D341Med (cell line): Measurements from ENCODE around the gene OR10A3.

Source experiments
- DNase-seq: peaks from one replicate; pipeline ENCODE4 v3.0.0; 2012; ENCODE audit warnings: low spot score

OR10A3 gene

DNA sequence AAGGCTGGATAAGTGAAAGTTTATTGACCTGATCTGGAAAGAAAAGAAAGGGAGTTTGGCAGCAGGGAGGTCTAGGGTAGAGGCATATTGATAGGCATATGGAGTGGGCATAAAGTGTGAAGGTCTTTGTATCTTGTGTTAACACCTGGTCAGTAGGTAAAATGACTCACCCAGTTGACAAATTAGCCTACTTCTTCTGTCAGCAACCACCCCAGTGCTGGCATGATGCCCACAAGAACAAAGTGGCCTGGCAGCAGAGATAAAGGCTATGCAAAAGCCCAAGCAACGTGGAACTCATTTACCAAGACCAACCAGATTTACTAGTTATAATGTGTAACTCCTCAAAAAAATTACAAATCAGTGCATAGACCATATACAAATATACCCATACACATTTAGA, 4.9 kb downstream of the OR10A3 start:
- no peak for DNase-seq

DNA sequence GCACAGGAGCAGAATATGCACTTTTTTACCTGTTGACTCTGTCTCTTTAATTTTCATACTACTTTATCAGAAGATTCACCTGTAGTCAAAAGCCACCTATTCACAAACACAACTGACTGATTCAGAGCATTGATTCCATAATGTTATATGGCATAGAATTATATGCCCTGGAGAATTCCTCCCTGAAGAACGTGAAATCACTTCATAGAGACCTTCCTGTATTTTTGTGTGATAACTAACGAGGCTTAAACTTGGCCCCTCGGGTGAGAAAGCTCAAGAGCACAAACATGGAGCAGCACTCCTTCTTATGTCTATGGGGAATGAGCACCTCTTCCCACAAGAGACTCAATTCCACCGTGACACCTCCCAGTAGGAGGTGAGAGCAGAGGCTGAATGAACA, 10.3 kb downstream of the OR10A3 start, which contains the start of gene OR10A6:
Gene OR10A6 (minus strand): TSS at position 101 of the 400 bp plus-strand sequence. CDS start 2,606 bp downstream, outside the sequence.
- no peak for DNase-seq

DNA sequence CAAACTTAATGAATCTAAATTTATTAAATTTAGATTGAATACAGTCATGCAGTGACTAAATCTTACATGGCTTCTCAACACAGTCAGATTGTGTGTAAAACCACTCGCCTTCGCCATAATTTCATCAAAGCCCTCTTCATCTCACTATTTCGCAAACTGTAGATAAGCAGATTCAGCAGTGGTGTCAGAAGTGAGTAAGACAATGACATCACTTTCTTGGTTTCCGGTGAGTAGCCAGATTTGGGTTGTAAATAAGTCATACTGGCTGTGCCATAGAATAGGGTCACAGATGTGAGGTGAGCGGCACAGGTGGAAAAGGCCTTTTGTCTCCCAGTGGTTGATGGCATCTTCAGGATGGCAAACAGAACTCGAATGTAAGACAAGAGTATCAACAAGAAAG, 13.9 kb downstream of the OR10A3 start:
- no peak for DNase-seq

DNA sequence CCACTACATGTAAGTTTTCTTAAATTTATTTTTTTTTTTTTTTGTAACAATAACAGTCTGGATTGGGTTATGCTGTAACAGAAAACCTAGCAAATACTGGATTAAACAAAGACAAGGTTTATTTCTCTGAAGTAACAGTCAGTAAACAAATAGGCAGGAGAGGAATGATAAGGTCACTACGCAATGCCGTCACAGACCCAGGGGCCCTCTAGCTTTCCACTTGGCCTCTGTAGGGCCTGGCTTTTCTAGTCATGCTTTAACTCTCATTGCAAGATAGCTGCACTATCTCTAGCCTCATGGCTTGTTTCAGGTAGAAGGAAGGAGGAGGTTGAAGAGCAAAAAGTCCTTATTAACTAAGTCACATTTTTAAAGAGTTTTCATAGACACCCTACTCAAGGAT, 17.0 kb downstream of the OR10A3 start:
- DNase-seq: no peak

- DNase-seq: no peak
These were observed 23.4 kb downstream of the OR10A3 start for GRCh38 chr11:7918141-7918540.

DNA sequence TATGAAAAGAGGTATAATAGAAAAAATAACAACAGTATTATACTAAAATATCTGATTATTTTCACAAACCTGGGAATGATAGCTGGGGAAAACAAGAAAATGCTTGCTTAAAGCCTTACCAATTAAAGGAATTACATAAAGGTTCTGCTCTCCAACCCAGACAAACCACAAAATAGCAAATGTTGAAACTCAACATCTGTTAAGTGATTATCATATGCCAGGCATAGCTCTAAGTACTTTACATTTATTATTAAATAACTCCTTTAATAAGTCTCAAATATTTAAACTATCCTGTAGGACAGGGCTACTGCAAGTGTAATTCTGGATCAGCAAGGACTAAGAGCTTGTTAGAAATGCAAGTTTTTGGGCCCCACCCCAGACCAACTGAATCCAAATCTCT, 30.5 kb downstream of the OR10A3 start:
- no peak for DNase-seq

- no peak for DNase-seq
These were observed 31.2 kb downstream of the OR10A3 start for GRCh38 chr11:7910286-7910788.

- no peak for DNase-seq
These were observed 31.8 kb downstream of the OR10A3 start for GRCh38 chr11:7909585-7910285.

GRCh38 chr11:7907121-7907520, 34.4 kb downstream of the OR10A3 start:
- no peak for DNase-seq

DNA sequence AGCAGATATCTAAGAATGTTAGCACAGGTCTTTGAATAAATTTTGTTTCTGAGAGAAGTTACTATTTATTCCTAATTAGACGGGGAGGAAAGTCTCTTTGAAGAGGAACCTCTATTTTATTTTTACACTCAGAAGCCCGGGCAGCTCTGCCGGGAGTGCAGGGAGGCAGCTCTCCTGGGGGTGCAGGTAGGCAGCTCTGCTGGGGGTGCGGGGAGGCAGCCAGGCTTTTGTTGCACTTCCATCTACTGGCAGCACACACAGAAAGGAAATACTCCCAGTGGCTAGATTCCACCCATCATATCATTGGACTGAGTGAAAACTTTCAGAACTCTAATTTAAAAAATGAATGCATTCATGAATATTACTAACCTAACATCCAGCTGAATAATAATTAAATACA, 35.0 kb downstream of the OR10A3 start:
- no peak for DNase-seq

- no peak for DNase-seq
These were observed 35.5 kb downstream of the OR10A3 start for GRCh38 chr11:7905961-7906429.

DNA sequence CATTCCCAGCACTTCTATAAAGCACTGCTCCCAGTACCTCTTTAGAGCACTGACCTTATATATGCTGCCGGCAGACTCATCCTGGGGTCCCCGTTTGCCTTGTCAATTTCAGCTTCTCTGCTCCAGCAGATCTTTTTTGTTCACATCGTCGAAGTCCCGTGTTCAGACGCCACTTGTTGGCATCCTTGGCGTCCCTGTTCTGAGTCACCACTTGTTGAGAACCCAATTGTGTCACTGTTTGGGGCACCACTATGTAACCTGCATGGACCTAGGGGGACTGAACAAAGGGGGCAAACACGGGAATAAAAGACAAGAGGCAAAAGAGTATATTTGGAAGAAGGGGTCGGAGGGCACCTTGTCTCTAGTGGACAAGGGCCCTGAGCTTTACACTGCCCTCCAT, 36.0 kb downstream of the OR10A3 start:
- DNase-seq: no peak

GRCh38 chr11:7904917-7905316, 36.6 kb downstream of the OR10A3 start:
- DNase-seq: no peak

DNA sequence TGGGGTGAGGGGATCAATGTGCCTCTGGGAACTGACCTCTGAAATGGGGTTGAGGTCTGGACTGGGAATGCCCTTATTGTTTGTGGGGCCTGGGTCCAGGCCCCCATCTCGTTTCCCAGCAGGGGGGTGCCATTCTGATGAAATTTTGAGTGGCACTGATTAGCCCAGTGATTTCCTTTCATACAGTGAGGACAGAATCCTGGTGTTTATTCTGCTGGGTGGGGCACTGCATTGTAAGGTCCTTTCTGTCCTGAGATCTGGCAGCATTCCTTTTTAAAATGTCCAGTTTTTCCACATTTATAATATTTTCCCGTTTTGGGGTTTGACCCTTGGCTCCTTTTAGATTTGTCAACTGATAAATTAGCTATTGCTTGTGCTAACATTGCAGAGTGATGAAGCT, 37.6 kb downstream of the OR10A3 start:
- DNase-seq: no peak

- DNase-seq: no peak
These were observed 40.1 kb downstream of the OR10A3 start for GRCh38 chr11:7901319-7901854.

DNA sequence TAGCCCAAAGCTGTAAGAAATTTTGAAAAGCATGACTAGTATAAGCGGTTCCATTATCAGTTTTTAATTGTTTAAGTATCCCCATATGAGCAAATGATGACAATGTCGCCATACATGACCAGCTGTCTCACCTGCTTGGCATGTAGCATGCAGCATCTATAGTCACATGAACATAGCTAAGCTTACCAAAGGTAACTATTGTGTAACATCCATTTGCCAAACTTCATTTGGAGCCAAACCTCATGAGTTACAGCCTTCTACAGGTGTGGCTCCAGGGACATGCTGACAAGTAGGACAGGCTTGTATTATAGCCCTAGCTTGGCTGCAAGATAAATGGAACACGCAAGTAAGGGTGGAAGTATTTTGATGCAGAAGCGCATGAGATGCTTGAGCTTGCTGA, 40.8 kb downstream of the OR10A3 start:
- no peak for DNase-seq

- DNase-seq: no peak
These were observed 42.1 kb downstream of the OR10A3 start for GRCh38 chr11:7899418-7899817.

DNA sequence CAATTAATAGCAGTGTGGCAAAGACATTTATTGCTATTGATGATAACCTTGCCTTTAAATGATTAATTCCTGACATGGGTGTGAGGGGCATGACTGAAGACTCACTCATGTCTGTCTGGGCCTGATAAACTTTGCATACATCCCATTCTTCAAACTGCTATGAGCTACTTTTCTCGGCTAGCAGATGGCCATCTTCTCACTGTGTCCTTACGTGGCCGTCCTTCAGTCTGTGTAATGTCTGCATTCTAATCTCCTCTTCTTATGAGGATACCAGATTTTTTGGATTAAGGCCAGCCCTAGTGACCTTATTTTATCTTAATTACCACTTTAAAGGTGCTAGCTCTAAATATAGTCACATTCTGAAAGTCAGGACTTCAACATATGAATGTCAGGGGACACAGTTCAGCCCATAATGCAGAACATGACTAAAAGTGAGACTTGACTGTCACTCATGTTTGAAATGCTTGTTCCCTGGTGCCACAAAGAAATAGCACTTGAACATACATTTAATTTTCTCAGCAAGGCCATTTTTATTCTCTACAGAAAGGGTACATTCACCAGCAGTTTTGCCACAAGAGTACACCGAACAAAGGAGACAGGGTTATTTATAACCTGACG, 42.7 kb downstream of the OR10A3 start:
- no peak for DNase-seq

DNA sequence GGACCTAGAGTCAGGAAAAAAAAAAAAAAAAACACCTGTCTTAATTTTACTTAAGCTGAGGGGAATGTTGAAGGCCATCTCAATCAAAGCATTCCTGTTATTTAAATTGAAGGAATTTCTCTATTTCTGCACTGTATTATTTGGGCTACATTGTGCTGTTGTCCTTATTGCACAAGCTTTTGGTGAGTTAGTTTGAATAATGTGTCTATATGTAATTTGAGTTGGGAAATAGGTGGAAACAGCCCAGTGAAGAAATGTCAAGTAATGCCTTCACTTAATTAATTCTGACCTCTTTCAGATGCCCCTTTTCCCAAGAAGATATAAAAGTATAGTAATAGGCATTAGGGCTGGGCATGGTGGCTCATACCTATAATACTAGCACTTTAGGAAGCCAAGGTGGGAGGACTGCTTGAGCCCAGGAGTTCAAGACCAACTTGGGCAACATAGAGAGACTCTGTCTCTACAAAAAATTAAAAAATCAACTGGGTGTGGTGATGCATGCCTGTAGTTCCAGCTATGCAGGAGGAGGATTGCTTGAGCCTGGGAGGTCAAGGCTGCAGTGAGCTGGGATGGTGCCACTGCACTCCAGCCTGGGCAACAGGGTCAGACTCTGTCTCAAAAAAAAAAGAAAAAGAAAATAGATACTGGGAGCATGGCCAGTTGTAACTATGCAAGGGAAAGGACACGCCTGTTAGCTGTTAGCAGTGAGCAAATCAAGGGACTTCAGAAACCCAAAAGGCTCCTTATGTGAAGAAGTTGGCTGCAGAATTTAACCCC, 45.3 kb downstream of the OR10A3 start:
- DNase-seq: no peak

DNA sequence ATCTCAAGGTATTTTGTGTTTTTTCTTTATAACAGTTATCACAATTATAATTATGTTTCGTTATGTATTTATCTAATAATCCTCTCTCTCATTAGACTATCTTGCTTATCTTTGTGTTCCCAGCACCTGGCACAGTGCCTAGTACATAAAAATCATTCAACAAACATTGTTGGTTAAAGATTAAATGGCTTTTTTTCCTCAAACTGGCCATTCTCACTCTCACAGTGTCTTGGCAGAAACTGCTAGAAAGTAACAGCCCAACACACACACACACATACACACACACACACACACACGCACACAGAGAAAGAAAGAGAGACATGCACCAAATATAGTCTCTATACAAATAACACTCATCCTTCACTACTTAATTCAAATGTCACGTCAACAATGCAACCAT, 47.3 kb downstream of the OR10A3 start:
- no peak for DNase-seq

- no peak for DNase-seq
These were observed 47.7 kb downstream of the OR10A3 start for GRCh38 chr11:7893796-7894195.

GRCh38 chr11:7892840-7893254, 48.7 kb downstream of the OR10A3 start:
- peak; percentile 55 for DNase-seq
